ENCODE measurements around the gene VIPR1.
"Not testable (repeated sequence)": the region's sequence is repeated elsewhere in the genome, so short reads cannot be mapped to it uniquely, and the experiment has no call there.

VIPR1 gene

GRCh38 chr3:42535981-42536784 is 33.7 kb downstream of the VIPR1 start:
- peak; percentile 26 to 27 for DNase-seq

GRCh38 chr3:42537350-42537749 is 34.9 kb downstream of the VIPR1 start:
- DNase-seq, result no peak

- peak; percentile 25 to 52 for DNase-seq
Observed at GRCh38 chr3:42539871-42540714, 37.6 kb downstream of the VIPR1 start.

GRCh38 chr3:42541079-42541478 is 38.6 kb downstream of the VIPR1 start:
- DNase-seq, result no peak

- no peak for DNase-seq
Observed at GRCh38 chr3:42544492-42545283, 42.2 kb downstream of the VIPR1 start.

- DNase-seq, result no peak
Observed at GRCh38 chr3:42545284-42545900, 42.9 kb downstream of the VIPR1 start.

GRCh38 chr3:42546691-42547213 is 44.3 kb downstream of the VIPR1 start:
- DNase-seq, result no peak

GRCh38 chr3:42547401-42547945 is 45.0 kb downstream of the VIPR1 start:
- peak; percentile 48 to 67 for DNase-seq

- no peak for DNase-seq
Observed at GRCh38 chr3:42549131-42549530, 46.7 kb downstream of the VIPR1 start.

GRCh38 chr3:42550250-42550649 is 47.8 kb downstream of the VIPR1 start:
- no peak for DNase-seq

- DNase-seq, result no peak
Observed at GRCh38 chr3:42552830-42553229, 50.4 kb downstream of the VIPR1 start.

- DNase-seq, result peak in 1 of 2 experiments; percentile 10
Observed at GRCh38 chr3:42556089-42556632, 53.7 kb downstream of the VIPR1 start.

GRCh38 chr3:42556817-42557216 is 54.4 kb downstream of the VIPR1 start:
- DNase-seq, result not testable (repeated sequence)

- no peak for DNase-seq
Observed at GRCh38 chr3:42557854-42558253, 55.4 kb downstream of the VIPR1 start.

- no peak for DNase-seq
Observed at GRCh38 chr3:42562047-42562907, 59.8 kb downstream of the VIPR1 start.

- DNase-seq, result no peak
Observed at GRCh38 chr3:42569593-42570142, 67.2 kb downstream of the VIPR1 start.

GRCh38 chr3:42572278-42572677 is 69.8 kb downstream of the VIPR1 start:
- DNase-seq, result peak; percentile 14 to 19

- DNase-seq, result no peak
Observed at GRCh38 chr3:42575137-42575741, 72.8 kb downstream of the VIPR1 start.

- DNase-seq, result no peak
Observed at GRCh38 chr3:42578054-42578453, 75.6 kb downstream of the VIPR1 start.

GRCh38 chr3:42579346-42579745 is 76.9 kb downstream of the VIPR1 start:
- not testable (repeated sequence) for DNase-seq
